HG02571 (cell line): Measurements from ENCODE around the gene CALML3.

Experiments
- ATAC-seq: cut with Tn5 transposase; IDR thresholded peaks from one replicate; pipeline ENCODE4 v1.9.1; 2021; ENCODE audit warnings: mild to moderate bottlenecking, moderate library complexity; ENCODE audit not compliant: unreplicated experiment

CALML3 gene

GRCh38 chr10:5523796-5524574, 776 bp upstream of the CALML3 start:
- no peak for ATAC-seq

DNA sequence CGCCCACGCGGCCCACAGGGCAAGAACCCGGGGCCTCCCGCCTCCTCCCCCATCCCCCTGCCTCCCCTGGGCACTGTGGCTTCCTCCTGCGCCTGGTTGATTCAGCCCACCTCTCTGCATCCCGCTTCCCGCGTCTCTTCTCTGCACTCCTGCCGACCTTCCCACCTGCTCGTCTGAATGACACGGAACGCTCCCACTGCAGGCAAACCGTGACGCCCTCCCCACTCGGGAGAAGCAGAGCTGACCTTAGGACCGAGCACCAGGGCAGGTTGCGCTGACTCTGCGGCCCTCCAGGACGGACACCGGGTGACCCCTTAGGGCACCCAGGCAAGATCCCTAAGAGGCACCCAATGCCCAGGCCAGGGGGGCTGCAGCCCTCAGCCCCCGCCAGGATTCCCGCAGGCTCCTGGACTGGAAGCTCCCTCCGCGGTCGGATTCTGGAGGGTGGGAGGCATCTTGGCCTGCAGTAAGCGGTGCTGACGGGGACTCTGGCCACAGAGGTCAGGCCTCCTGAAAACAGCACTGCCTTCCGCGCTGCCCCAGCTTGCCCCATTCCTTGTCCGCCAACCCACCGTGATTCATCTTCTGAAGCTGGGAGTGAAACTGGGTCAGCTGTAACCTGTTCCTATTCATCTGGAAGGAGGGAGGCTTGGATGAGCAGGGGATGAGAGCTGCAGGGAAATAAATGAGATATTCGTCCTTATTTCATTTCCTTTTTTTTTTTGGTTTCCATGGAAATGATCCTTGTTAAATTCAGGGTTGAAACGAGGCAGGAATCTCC, 990 bp downstream of the CALML3 start:
- no peak for ATAC-seq

DNA sequence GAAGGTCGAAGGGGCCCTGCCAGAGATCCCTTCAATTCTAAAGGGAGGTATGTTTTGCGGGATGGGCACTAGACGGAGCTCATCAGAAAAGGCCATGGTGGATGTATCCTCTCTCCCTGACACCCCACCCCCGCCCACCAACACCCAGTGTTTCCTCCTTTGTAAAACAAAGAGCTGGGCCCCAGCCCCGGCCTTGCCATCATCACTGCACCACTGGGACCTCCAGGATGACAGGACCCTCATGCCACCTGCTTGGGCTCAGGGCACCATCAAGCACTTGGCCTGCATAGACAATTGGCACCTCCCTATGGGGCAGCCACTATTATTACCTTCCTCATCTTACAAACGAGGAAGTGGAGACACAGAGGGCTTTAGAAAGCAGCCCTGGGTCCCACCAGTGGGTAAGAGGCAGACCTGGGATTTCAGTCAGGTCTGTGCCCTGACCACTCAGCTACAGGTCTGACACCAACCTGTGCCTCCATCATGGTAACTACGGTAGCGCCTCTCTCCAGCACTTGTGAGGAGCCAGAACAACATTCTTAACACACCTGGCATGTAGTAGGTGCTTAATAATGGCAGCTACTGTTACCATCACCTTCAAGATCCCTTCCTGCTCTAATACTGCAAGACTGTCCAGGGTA, 2.0 kb downstream of the CALML3 start:
- ATAC-seq: no peak

DNA sequence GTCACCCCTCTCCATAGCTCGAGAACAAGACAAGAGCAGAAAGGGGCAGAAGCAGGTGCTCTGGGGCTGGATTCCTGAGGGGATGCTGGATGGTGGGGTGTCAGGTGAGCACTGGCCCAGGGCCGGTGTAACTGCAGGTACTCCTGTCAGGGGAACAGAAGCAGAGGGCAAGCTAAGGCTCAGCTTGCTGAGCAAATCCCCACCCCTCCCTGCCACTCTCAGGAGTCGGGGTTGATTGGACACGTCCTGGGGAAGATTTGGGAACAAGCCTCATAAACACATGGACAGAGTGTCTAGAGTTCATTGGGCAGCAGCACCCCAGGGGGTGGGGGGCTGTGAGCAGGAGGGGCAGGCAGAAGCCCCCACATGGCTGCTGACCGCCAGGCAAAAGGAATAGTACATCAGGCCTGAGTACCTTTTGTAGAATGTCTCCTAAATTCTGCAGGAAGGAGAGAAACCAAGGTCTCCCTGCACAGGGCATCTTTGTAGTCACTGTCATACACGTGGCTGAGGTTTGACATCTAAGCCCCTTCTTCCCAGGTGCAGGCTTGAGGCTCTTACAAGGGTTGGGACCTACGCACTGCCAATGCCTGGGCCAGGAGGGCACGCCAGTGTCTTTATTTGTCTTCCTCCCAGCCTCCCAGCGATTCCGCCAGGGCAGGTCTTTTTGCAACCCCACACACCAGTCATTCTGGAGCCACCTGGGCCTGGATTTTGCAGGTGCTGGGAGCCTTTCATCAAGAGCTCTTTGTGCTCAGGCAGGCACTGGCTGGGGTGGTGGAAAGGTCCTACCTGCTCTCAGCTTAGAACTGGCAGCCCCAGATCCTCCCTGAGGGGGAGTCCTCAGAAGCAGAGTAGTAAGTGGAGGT, 2.8 kb downstream of the CALML3 start:
- ATAC-seq: no peak

GRCh38 chr10:5528989-5529701, 4.4 kb downstream of the CALML3 start:
- ATAC-seq: no peak

DNA sequence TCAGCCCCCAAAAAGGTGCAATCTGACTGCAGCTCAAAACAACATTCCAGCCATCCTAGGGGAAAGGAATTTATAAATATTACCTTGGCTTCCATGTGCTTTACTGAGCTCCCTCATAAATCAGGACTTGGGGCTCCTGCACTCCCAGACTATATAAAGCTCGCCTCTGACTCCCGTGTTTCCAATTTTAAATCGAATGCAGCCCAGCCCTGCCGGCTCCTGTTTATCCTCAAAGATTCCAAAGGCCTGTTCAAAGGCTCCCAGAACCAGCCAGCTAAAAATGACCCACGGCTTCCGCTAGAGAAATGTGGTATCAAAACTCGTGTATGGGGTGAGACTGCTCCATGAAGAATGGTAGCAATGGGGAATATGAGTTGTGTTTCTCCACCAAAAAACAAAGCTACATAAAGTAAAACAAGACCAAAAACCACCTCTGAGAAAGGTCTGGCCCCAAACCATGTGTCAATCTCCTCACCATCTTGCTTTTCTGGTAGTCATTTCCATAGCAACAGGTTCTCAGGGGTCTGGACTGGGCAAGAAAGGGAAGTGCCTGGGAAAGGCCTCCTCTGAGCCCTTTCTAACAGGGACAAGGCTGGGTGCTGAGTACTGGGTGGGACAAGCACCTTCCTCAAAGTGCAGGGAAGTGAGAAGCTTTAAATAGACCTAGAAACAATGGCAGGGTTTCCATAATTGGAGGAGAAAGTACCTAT, 5.1 kb downstream of the CALML3 start:
- ATAC-seq: no peak

DNA sequence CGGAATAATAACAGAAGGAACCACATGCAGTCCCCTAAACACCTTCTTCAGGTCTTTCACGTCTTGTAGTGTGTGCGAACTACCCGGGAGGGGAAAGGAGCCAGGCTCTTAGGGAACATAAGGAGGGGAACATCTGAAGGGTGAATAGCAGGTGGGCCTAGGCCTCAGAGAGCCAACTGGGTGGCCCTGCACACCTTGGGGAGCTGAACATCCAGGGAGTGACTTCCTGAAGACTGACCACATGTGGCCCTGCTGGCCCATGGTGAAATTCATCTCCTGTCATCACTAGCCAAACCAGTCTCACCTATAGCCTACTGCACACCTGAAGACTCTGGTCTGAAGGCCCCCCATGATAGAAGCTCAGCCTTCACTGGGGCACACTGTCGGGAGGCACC, 5.6 kb downstream of the CALML3 start:
- ATAC-seq: no peak

GRCh38 chr10:5530846-5531557, 6.2 kb downstream of the CALML3 start:
- ATAC-seq: no peak

- no peak for ATAC-seq
Observed at GRCh38 chr10:5531558-5532306, 7.0 kb downstream of the CALML3 start.

DNA sequence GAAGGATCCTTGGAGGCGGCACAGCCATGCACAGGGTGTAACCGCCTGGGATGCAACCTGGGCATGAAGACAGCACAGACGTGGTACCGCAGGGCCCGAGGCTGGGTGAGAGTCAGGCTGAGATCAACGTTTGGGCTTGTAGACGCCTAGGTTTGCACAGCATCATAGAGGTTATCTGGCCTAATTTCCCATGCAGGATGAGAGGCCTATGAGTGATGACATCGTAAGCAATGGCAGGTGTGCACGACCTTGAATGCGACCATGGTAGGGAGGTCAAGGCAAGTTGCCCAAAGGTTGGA, 7.5 kb downstream of the CALML3 start:
- ATAC-seq: no peak

GRCh38 chr10:5532618-5533097, 7.9 kb downstream of the CALML3 start:
- ATAC-seq: no peak

- no peak for ATAC-seq
Observed at GRCh38 chr10:5533098-5533731, 8.5 kb downstream of the CALML3 start.

- no peak for ATAC-seq
Observed at GRCh38 chr10:5534051-5534821, 9.5 kb downstream of the CALML3 start.

GRCh38 chr10:5534880-5535856, 10.4 kb downstream of the CALML3 start:
- ATAC-seq: no peak

DNA sequence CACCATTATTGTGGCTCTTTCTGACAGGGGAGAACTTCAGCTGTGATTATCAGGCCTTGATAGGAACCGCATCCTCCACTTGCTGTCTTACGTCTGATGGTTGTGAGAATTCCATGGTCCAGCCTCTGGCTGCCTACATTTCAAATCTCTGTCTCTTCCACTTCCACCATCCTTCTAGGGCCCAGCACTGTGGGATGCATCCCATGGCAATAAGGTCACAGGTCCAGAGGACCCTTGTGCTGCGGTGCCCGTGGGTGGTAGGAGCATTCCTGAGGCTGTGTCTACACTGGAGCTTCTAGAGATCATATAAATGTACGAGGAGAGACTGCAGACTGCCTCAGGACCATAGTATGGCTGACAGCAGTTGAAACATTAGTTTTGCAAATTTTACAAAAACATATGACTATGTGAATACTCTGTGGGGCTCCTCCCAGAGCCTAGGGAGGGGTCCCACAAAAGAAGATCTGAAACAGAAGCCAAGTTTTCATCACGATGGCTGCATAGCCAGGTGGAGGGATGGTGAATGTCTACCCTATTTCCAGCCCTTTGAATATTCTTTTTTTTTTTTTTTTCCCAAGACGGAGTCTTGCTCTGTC, 11.8 kb downstream of the CALML3 start:
- ATAC-seq: no peak

DNA sequence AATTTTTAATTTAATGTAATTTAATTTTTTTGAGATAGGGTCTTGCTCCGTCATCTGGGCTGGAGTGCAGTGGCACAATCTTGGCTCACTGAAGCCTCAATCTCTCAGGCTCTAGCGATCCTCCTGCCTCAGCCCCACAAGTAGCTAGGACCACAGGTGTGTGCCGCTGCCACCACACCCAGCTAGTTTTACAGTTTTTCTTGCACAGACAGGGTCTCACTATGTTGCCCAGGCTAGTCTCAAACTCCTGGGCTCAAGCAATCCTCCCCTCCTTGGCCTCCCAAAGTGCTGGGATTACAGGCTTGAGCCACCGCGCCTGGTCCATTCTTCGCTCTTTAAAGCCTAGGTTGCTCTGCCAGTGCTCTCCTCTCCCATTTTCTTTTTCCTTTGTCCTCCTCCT, 12.9 kb downstream of the CALML3 start:
- no peak for ATAC-seq
